HepG2 (cell line): ENCODE measurements around the gene CNOT6. TPM values are rescaled to one million over a fixed set of nuclear protein-coding genes. Genes with fewer than 3 reads are reported as not detected.

Source experiments
- ATAC-seq: fragments of 200-7000 bp; cut with Tn5 transposase; 3 replicates; pipeline ENCODE4 v1.9.1; 2020; ENCODE audit warnings: mild to moderate bottlenecking, moderate library complexity
- BruUV-seq: library from RNA; stranded (reverse); fragments of 400-500 nt; replicated peaks from 2 replicates; lab custom pipeline; 2021; lab: Mats Ljungman, UMichigan
- CTCF ChIA-PET: fragments of 300-600 bp; formaldehyde crosslinking; extraction: SDS; loops from one replicate; lab custom pipeline; 2021; ENCODE audit warnings: low total read pairs, inconsistent platforms, low intra/inter-chr PET ratio; lab: Yijun Ruan, JAX
- POLR2A ChIA-PET: fragments of 350-600 bp; sonication (Branson Sonifier 250); formaldehyde crosslinking; loops from one replicate; lab custom pipeline; 2020; ENCODE audit warnings: antibody characterized with exemption, inconsistent platforms; lab: Yijun Ruan, JAX
- DNase-seq: peaks from one replicate; pipeline ENCODE4 v3.0.0-alpha.2; 2015; ENCODE audit warnings: low spot score
- FAIRE-seq: peaks from 3 replicates; lab custom pipeline; 2011; peaks lifted over from hg19 to GRCh38; lab: Jason Lieb, UNC
- H2AFZ ChIP-seq: one replicate; pipeline ENCODE4 v1.6.1; 2011; ENCODE audit warnings: low read length, inconsistent platforms
- H3K27ac ChIP-seq: fragments of 300-600 bp; 3 replicates; pipeline ENCODE4 v1.8.0; 2011; ENCODE audit warnings: mixed run types, mild to moderate bottlenecking, mixed read lengths, low read length, inconsistent platforms; ENCODE audit not compliant: insufficient read depth; ENCODE audit errors: extremely low read length
- H3K27me3 ChIP-seq, 2 experiments: fragments of 200-600 bp in 1 of 2; 2 replicates in 1 of 2; 3 replicates in 1 of 2; pipeline versions ENCODE4 v1.6.0 to v1.8.0; 2011; ENCODE audit warnings: low read length in 2 of 2, mild to moderate bottlenecking in 2 of 2, moderate library complexity in 2 of 2, inconsistent platforms in 1 of 2; ENCODE audit not compliant: insufficient read depth in 2 of 2, control insufficient read depth in 1 of 2
- H3K36me3 ChIP-seq, 2 experiments: fragments of 200-600 bp in 1 of 2; replicated peaks in 1 of 2; 2 replicates in 1 of 2; 3 replicates in 1 of 2; pipeline versions ENCODE4 v1.5.1 to v1.8.0; 2011; ENCODE audit warnings: low read length in 2 of 2, inconsistent platforms in 1 of 2; ENCODE audit not compliant: insufficient read depth in 2 of 2, control insufficient read depth in 1 of 2
- H3K4me1 ChIP-seq: 2 replicates; pipeline ENCODE4 v1.5.1; 2012; ENCODE audit warnings: low read length, inconsistent platforms; ENCODE audit not compliant: insufficient read depth
- H3K4me2 ChIP-seq: 2 replicates; pipeline ENCODE4 v1.6.0; 2011; ENCODE audit warnings: low read depth, low read length, inconsistent platforms
- H3K4me3 ChIP-seq, 3 experiments: fragments of 200-600 bp in 1 of 3; sonication (generic), shearing (Covaris generic) in 1 of 3; replicated peaks in 1 of 3; 2 replicates each; pipeline ENCODE4 v1.5.1; 2011 to 2016; ENCODE audit warnings: low read length in 3 of 3, inconsistent platforms in 2 of 3, low read depth in 2 of 3, mild to moderate bottlenecking in 2 of 3, control low read depth in 1 of 3, mixed read lengths in 1 of 3; ENCODE audit not compliant: insufficient read depth in 1 of 3
- H3K79me2 ChIP-seq: one replicate; pipeline ENCODE4 v1.6.1; 2011; ENCODE audit warnings: low read length, inconsistent platforms; ENCODE audit not compliant: insufficient read depth
- H3K9ac ChIP-seq: 2 replicates; pipeline ENCODE4 v1.6.0; 2011; ENCODE audit warnings: mild to moderate bottlenecking, low read depth, low read length, inconsistent platforms; ENCODE audit not compliant: insufficient read depth
- H3K9me3 ChIP-seq: 2 replicates; pipeline ENCODE4 v1.5.1; 2012; ENCODE audit warnings: mild to moderate bottlenecking, low read length
- H4K20me1 ChIP-seq: 2 replicates; pipeline ENCODE4 v1.6.0; 2011; ENCODE audit warnings: inconsistent platforms, mild to moderate bottlenecking, low read length, moderate library complexity; ENCODE audit not compliant: insufficient read depth
- FOXP1 ChIP-seq, 2 experiments: fragments of 450-650 bp in 1 of 2; IDR thresholded peaks; 2 replicates each; pipeline ENCODE4 v1.6.1; 2017 to 2018; ENCODE audit warnings: antibody characterized with exemption in 1 of 2
- HCFC1 ChIP-seq: fragments of 150-350 bp; IDR thresholded peaks from 2 replicates; pipeline ENCODE4 v1.6.1; 2014; ENCODE audit warnings: low read depth, low read length
- HDAC1 ChIP-seq: sonication (generic); formaldehyde crosslinking; IDR thresholded peaks from 2 replicates; pipeline ENCODE4 v1.5.1; 2020; ENCODE audit warnings: mild to moderate bottlenecking, missing genetic modification reagents
- HHEX ChIP-seq: IDR thresholded peaks from 2 replicates; pipeline ENCODE4 v1.6.1; 2016; ENCODE audit warnings: control low read depth
- JUND ChIP-seq: sonication (generic); formaldehyde crosslinking; IDR thresholded peaks from 2 replicates; pipeline ENCODE4 v1.8.0; 2022; ENCODE audit warnings: mild to moderate bottlenecking, missing genetic modification reagents
- MBNL3 ChIP-seq: fragments of 250-450 bp; sonication (Bioruptor Pico); conservative IDR thresholded peaks from 2 replicates; pipeline ENCODE4 v1.8.0; 2022; ENCODE audit warnings: mild to moderate bottlenecking, inconsistent platforms
- MED8 ChIP-seq: sonication (generic); formaldehyde crosslinking; IDR thresholded peaks from 2 replicates; pipeline ENCODE4 v1.8.1; 2023; ENCODE audit warnings: mild to moderate bottlenecking, missing genetic modification reagents; ENCODE audit not compliant: insufficient replicate concordance
- NFIB ChIP-seq: sonication (generic); formaldehyde crosslinking; IDR thresholded peaks from 2 replicates; pipeline ENCODE4 v1.9.0; 2021; ENCODE audit warnings: missing genetic modification reagents, mild to moderate bottlenecking, borderline replicate concordance
- PITX1 ChIP-seq: sonication (generic); formaldehyde crosslinking; IDR thresholded peaks from 2 replicates; pipeline ENCODE4 v1.5.1; 2020; ENCODE audit warnings: mild to moderate bottlenecking, missing genetic modification reagents
- POGK ChIP-seq: sonication (generic); formaldehyde crosslinking; conservative IDR thresholded peaks from 2 replicates; pipeline ENCODE4 v1.8.0; 2022; ENCODE audit warnings: mild to moderate bottlenecking, moderate library complexity, missing genetic modification reagents
- TOE1 ChIP-seq: sonication (generic); formaldehyde crosslinking; IDR thresholded peaks from 2 replicates; pipeline ENCODE4 v1.4.0; 2020; ENCODE audit warnings: mild to moderate bottlenecking, missing genetic modification reagents
- ZBTB2 ChIP-seq: sonication (generic); formaldehyde crosslinking; IDR thresholded peaks from 2 replicates; pipeline ENCODE4 v1.8.0; 2022; ENCODE audit warnings: low read depth, missing genetic modification reagents
- ZFP36L2 ChIP-seq: sonication (generic); formaldehyde crosslinking; IDR thresholded peaks from 2 replicates; pipeline ENCODE4 v1.4.0; 2020; ENCODE audit warnings: missing genetic modification reagents
- ZNF263 ChIP-seq: sonication (generic); formaldehyde crosslinking; IDR thresholded peaks from 2 replicates; pipeline ENCODE4 v1.4.0; 2020; ENCODE audit warnings: missing genetic modification reagents
- ZNF367 ChIP-seq: sonication (generic); formaldehyde crosslinking; IDR thresholded peaks from 2 replicates; pipeline ENCODE4 v1.4.0; 2020; ENCODE audit warnings: missing genetic modification reagents, borderline replicate concordance
- ZNF441 ChIP-seq: sonication (generic); formaldehyde crosslinking; IDR thresholded peaks from 2 replicates; pipeline ENCODE4 v1.7.0; 2021; ENCODE audit warnings: missing genetic modification reagents, borderline replicate concordance
- WGBS: methylation state at CpG from one replicate; pipeline ENCODE4 v1.1.6; 2017; ENCODE audit warnings: low lambda C conversion rate; 5-methylcytosine and 5-hydroxymethylcytosine counted together
- in situ Hi-C: cut with HindIII; loops from 2 replicates; pipeline ENCODE4 v1.10.0; 2017; ENCODE audit warnings: low pct_unique_long_range_greater_than_20kb; ENCODE audit not compliant: extremely low pct_ligation_motif_present
- intact Hi-C: fragments of 100-400 bp; cut with micrococcal nuclease; formaldehyde crosslinking; loops from one replicate; pipeline ENCODE4 v1.10.0; 2022; ENCODE audit not compliant: unreplicated experiment
- polyA plus RNA-seq, 8 experiments: library from polyadenylated mRNA; depleted of rRNA in 3 of 8; stranded (reverse) in 7 of 8; unstranded in 1 of 8; fragments of >200 nt; fragmentation: Illumina TruSeq in 4 of 8; extraction: Trizol in 4 of 8; gene quantifications; 2 replicates each; pipeline versions ENCODE4 v1.2.1 to v1.2.3, GENCODE V29; 2011 to 2016; ENCODE audit warnings: low read depth in 4 of 8, missing spikeins in 1 of 8, mixed read lengths in 1 of 8; ENCODE audit not compliant: insufficient read depth in 1 of 8
- total RNA-seq, 5 experiments: library from RNA; depleted of rRNA; stranded (reverse); fragments of >200 nt; fragmentation: Illumina TruSeq; extraction: Trizol; gene quantifications; 2 replicates each; pipeline ENCODE4 v1.2.3, GENCODE V29; 2016; ENCODE audit warnings: low read depth in 1 of 5

CNOT6 gene
- total and polyA plus RNA-seq, 2 of the 13 experiments (the other 11 are each of a cell fraction or from before 2014, with no cell fraction given), result 8.8 to 9.1 TPM

GRCh38 chr5:180525399-180525798, 31.2 kb downstream of the CNOT6 start (continued):
- no peak for TF ChIP-seq MBNL3 (CRISPR knock-in tag)
- no peak for TF ChIP-seq TOE1 (CRISPR knock-in tag)
- no peak for TF ChIP-seq ZNF441
- no peak for TF ChIP-seq ZFP36L2 (CRISPR knock-in tag)
- TF ChIP-seq ZNF367, result no peak
- no peak for TF ChIP-seq HCFC1

- no peak overlapping the region for H2AFZ ChIP-seq
- no peaks in the 10 kb centered on the region for H3K27me3 ChIP-seq
- H3K36me3 ChIP-seq, result peaks cover 3 to 20% of the 10 kb centered on the region in 2 experiments; a peak in 3 of 5 replicates
- no peak overlapping the region for H3K4me3 ChIP-seq
- ATAC-seq (no peak), FAIRE-seq (no peak), DNase-seq (no peak)
- H3K9ac ChIP-seq, result no peak overlapping the region
- ChIA-PET CTCF (no interaction called here), POLR2A (no interaction called here)
- in situ Hi-C loops, result no loop called here
- 97% methylated on average over 4 of the region's 4 CpGs for WGBS
- H3K79me2 ChIP-seq, result peaks cover 67% of the 10 kb centered on the region
- H4K20me1 ChIP-seq, result peaks cover 21% of the 10 kb centered on the region
- no peaks in the 10 kb centered on the region for H3K4me1 ChIP-seq
- no peak for TF ChIP-seq HHEX (CRISPR knock-in tag)
- no peak for TF ChIP-seq HDAC1 (CRISPR knock-in tag)
- no peak for TF ChIP-seq PITX1 (CRISPR knock-in tag)
- TF ChIP-seq FOXP1 (IDR thresholded peaks at IDR 0.05), result no peak
- TF ChIP-seq FOXP1 (CRISPR knock-in tag; IDR thresholded peaks at IDR 0.05), result no peak
- TF ChIP-seq JUND (CRISPR knock-in tag), result no peak
- no peak for TF ChIP-seq POGK
- TF ChIP-seq ZNF263 (CRISPR knock-in tag), result no peak
- no peak for TF ChIP-seq NFIB (CRISPR knock-in tag)
- no peak for TF ChIP-seq MED8 (CRISPR knock-in tag)
- TF ChIP-seq ZBTB2, result no peak
- no peaks in the 10 kb centered on the region for H3K9me3 ChIP-seq
- no TSS peak for BruUV-seq
- H3K4me2 ChIP-seq, result no peak overlapping the region
- intact Hi-C loops, result no loop called here
- H3K27ac ChIP-seq, result no peak overlapping the region
Measured at GRCh38 chr5:180526269-180526668, 32.1 kb downstream of the CNOT6 start.
